Stimulated activated CD8-positive, alpha-beta memory T cell treated with anti-CD3 and anti-CD28 coated beads, Interleukin-2, amount 100 ng/mL, for 48 hours (primary cell): ENCODE results near the gene C20orf204.

ENCODE experiments used
- DNase-seq, 2 donors: peaks; one replicate each; pipeline ENCODE4 v3.0.0-alpha.2; 2020; ENCODE audit warnings: low read depth in 2 of 2

The C20orf204 gene

GRCh38 chr20:64071341-64072332, 35.7 kb downstream of the C20orf204 start:
- no peak for DNase-seq

- DNase-seq: no peak
Observed at GRCh38 chr20:64072498-64073063, 36.6 kb downstream of the C20orf204 start.

- DNase-seq: no peak
Observed at GRCh38 chr20:64073476-64074183, 37.6 kb downstream of the C20orf204 start.

DNA sequence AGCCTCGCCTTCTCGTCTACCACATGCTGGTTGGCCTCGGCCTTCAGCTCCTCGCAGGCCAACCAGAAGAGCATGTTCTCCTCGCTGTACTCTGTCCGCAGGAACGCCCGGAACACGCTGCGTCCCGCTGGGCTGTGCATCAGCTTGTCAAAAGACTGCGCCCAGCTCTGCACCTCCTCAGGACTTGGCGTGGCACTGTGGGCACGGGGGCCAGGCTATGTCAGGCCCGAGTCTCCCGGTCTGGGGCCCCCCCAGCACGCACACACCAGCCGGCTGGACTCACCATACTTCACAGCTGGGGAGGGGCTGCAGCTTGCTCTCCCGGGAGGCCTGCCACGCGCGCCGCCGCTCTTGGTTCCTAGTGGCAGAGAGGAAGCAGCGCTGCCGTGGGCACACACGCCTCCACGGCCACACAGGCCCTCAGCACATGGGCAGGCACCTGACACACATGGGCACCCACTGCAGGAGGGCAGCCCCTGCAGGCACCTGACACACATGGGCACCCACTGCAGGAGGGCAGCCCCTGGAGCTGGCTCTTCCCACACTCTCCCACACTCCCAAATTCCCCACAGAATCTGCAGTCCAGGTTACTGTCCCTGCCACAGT, 38.3 kb downstream of the C20orf204 start:
- no peak for DNase-seq

- DNase-seq: no peak
Observed at GRCh38 chr20:64074963-64075362, 39.0 kb downstream of the C20orf204 start.

- DNase-seq: no peak
Observed at GRCh38 chr20:64075556-64075955, 39.6 kb downstream of the C20orf204 start.

DNA sequence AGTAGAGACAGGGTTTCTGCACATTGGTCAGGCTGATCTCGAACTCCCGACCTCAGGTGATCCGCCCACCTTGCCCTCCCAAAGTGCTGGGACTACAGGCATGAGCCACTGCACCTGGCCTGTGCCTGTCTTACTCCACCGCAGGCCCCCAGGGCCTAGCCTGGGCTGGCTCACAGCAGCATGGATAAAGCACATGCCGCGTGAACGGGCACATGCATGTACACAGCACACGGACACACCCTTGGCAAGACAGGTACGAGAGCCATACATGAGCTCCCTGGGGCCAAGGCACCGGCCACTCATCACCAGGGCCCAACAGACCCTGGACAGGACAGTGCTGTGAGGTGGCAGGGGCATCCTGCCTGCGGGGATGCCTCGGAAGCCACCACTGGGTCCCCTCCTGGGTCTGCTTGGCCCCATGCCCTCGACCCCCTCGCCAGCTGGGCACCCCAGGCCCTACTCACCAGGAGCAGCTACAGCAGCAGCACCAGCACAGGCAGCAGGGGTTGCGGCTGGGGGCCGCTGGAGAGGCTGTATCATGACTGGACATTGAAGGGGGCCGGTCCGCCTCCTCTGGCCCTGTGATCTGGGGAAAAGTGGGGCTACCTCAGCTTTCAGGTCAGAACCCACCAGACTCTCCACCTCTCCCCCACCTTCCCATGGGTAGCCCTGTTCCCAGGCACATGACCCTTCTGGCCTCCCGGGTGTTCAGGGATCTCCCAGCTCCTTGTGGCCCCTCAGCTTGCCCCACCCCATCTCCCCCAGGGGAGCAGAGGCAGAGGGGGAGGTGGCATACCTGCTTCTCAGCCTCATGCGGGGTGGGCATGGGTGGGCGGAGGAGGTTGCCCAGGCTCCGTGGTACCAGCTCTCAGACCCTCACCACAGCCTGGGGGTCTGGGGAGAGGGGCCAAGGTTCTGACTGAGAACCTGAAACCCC, 40.3 kb downstream of the C20orf204 start:
- no peak for DNase-seq

DNA sequence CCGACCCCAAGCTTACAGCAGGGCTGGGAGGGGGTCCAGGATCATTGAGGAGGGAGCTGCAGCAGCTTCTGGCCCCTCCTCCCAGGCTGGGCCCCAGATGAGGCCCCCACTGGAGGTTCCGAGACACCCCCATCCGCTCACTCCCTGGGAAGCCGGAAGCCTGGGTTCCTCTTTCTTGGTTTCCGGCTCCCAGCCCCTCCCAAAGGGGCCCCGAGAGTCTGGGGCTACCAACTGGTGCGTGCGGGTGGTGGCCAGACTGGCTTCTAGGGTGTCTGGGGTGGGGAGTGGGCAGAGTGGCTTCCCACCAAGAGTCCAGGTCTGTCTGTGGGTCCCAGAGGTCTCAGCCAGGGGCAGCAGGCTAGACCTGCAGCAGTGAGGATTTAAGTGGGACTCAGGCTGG, 41.1 kb downstream of the C20orf204 start:
- DNase-seq: peak in 1 of 2 donors; percentile 40

DNA sequence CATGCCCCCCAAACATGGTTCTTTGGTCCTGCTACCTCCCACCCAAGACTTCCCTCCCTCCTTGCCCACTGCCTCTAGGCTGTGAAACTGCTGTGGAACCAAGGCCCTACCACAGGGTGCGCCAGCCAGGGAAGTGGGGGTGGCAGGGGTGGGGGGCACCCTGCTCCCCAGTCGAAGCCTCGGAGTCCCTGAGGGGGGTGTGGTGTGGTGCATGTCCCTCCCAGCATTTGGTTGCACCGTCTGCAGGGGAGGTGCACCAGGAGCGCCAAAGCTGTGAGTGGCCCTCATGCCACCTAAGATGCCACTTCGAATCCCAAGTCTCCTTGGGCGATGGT, 41.5 kb downstream of the C20orf204 start:
- no peak for DNase-seq

- no peak for DNase-seq
Observed at GRCh38 chr20:64077876-64078551, 42.0 kb downstream of the C20orf204 start.

DNA sequence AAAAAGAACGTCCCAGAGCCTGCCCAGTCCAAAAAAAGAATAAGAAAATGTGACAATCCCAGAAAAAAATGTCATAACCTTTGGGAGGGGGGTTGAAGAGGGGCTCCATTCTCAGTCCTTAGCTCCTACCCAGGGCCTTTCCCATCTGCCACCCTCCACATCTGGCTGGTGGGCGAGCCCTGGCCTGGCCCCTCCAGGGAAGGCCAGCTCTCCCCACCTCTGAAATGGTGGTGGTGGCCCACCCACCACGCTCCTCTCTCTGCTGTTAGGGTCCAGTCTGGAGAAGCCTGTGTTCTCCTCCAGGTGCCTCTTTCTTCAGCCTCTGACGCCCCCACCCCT, 42.9 kb downstream of the C20orf204 start:
- DNase-seq: no peak

- DNase-seq: peak; percentile 56 to 61
Observed at GRCh38 chr20:64079273-64080012, 43.5 kb downstream of the C20orf204 start, which contains the start of gene RGS19. RGS19 (minus strand) TSS chr20:64079518; CDS start chr20:64076886, 2,632 bp downstream.

GRCh38 chr20:64080013-64080812, 44.2 kb downstream of the C20orf204 start, which contains the start of gene OPRL1:
OPRL1 (plus strand) TSS chr20:64080082; CDS start chr20:64092721, 12,639 bp downstream.
- no peak for DNase-seq

DNA sequence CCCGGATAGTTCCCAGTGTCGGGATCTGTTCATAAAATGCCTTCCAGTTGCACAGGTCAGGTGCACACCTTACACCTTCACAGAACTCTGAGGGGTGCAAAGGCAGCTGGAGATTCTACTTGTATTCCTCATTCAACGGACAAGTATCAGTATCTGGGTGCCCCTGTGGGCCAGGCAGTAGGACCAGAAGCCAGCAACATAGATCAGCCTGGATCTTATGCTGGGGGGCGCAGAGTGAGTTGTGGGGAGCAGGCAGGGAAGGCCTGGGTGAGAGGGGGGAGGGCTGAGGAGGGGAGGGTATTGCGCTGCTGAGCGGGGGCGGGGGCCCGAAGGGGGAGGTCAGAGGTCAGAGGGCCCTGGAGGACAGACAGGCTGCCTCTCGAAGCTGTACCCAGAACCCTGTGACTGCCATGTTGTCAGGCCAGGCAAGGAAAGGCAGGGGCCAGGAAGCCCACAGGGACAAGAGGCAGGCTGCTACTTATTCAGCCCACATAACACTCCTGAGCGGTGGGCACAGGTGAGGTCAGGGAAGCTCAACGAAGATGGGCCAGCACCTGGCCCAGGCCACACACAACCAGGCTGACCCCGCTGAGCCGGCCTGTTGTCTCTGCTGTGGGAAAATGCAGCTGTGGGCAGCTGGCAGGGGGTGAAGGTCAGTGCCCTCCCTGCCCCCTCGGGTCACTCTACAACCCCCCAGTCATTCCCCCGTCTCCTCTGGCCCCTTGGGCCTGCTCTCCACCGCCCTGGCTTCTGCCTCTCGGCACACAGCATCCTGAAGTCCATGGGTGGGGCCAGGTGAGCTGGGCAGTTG, 45.0 kb downstream of the C20orf204 start:
- DNase-seq: no peak

GRCh38 chr20:64081624-64081964, 45.6 kb downstream of the C20orf204 start:
- DNase-seq: no peak

GRCh38 chr20:64082126-64082731, 46.2 kb downstream of the C20orf204 start:
- DNase-seq: no peak

GRCh38 chr20:64082820-64083377, 46.9 kb downstream of the C20orf204 start:
- no peak for DNase-seq
